Tibial artery (tissue), 4 donors: ENCODE results near the gene SEPTIN12.

ENCODE experiments used
- DNase-seq, 2 donors: peaks; one replicate each; pipeline ENCODE4 v3.0.0-alpha.2; 2019
- H3K27ac ChIP-seq, 2 donors: fragments of 200-600 bp; sonication (generic) in 1 of 2; 1 replicate in 1 of 2; 2 replicates in 1 of 2; pipeline ENCODE4 v1.5.1; 2018 to 2019; ENCODE audit warnings: mild to moderate bottlenecking in 1 of 2
- H3K27me3 ChIP-seq, 2 donors: fragments of 200-600 bp; sonication (generic) in 1 of 2; one replicate each; pipeline versions ENCODE4 v1.5.1 to v1.6.0; 2016 to 2019
- H3K36me3 ChIP-seq, 3 donors: fragments of 200-600 bp; sonication (generic) in 2 of 3; one replicate each; pipeline ENCODE4 v1.5.1; 2016 to 2019; ENCODE audit warnings: mild to moderate bottlenecking in 2 of 3
- H3K4me1 ChIP-seq, 4 donors: fragments of 200-600 bp; sonication (generic) in 2 of 4; 1 replicate in 3 of 4; 2 replicates in 1 of 4; pipeline ENCODE4 v1.5.1; 2016 to 2019
- H3K4me3 ChIP-seq, 2 donors: fragments of 200-600 bp; sonication (generic) in 1 of 2; 1 replicate in 1 of 2; 2 replicates in 1 of 2; pipeline ENCODE4 v1.5.1; 2018 to 2019; ENCODE audit warnings: mild to moderate bottlenecking in 2 of 2
- H3K9me3 ChIP-seq, 3 donors: fragments of 200-600 bp; sonication (generic) in 1 of 3; one replicate each; pipeline ENCODE4 v1.5.1; 2016 to 2019
- CTCF ChIP-seq, 2 experiments: fragments of 200-600 bp in 1 of 2; fragments of 450-650 bp in 1 of 2; IDR thresholded peaks; one replicate each; pipeline ENCODE4 v1.5.1; 2017 to 2019; ENCODE audit warnings: antibody characterized with exemption in 2 of 2, mild to moderate bottlenecking in 1 of 2, moderate library complexity in 1 of 2
- intact Hi-C: fragments of 100-400 bp; cut with DNase I; formaldehyde crosslinking; loops from one replicate; pipeline ENCODE4 v1.15.0; 2023; ENCODE audit warnings: low total_unique reads

SEPTIN12 gene

DNA sequence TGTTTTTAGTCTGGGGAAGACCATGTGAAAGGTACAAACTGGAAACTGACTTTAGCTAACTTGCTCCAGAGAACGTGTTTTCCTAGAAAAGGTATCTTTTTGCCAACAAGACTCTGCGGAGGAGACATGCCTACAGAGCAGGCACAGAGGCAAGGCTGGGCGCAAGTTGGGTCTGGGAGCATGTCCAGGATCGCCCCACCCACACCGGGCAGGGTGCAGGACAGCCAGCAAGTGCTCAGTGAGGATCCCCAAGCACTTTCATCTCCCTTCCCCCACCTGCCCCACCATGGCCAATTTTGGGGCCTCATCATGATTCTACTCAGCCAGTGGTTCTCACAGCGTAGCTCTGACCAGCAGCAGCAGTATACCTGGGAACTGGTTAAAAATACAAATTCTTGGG lies 32.5 kb upstream of the SEPTIN12 start:
- no peaks in the 10 kb centered on the region for H3K4me1 ChIP-seq
- no peak for TF ChIP-seq CTCF (IDR thresholded peaks at IDR 0.05)
- H3K9me3 ChIP-seq: no peaks in the 10 kb centered on the region
- H3K27ac ChIP-seq: no peak overlapping the region
- H3K4me3 ChIP-seq: no peak overlapping the region
- no peak for DNase-seq
- H3K36me3 ChIP-seq: peaks cover 71 to 100% (median 92%) of the 10 kb centered on the region in 3 donors
- no peaks in the 10 kb centered on the region for H3K27me3 ChIP-seq
- intact Hi-C loops: no loop called here

DNA sequence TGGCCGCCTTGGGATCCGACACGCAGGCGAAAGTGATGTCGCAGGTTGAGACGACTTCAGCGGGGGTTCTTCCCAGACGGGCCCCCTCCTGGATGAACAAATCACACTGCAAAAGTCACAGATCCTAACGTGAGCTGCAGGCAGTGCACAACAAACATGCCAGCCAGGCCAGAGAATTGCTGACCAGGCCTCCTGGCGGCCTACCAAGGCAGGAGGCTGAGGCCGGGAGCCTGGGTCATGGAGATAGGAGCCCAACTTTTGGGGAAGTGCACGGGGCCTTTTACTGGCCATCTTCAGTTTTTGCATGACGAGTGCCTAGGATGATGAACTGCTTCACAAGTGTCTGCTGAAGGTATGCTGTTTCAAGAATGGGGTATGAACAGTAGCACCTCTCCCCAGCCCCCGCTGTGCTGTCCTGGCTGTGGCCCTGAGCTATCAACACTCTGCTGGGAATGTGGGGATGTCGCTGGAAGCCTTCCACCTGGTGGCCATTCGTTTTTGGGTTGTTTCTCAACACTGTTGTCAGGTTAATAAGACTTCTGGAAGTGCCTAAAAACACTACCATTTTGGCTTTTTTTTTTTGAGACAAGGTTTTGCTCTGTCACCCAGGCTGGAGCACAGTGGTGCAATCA lies 26.5 kb upstream of the SEPTIN12 start:
- Histone ChIP-seq H3K4me3 (no peak overlapping the region), H3K4me1 (no peaks in the 10 kb centered on the region), H3K36me3 (peaks cover 60 to 100% (median 93%) of the 10 kb centered on the region in 3 donors), H3K27me3 (no peaks in the 10 kb centered on the region), H3K9me3 (no peaks in the 10 kb centered on the region), H3K27ac (no peak overlapping the region)
- no peak for TF ChIP-seq CTCF (IDR thresholded peaks at IDR 0.05)
- intact Hi-C loops: no loop called here
- DNase-seq: no peak

DNA sequence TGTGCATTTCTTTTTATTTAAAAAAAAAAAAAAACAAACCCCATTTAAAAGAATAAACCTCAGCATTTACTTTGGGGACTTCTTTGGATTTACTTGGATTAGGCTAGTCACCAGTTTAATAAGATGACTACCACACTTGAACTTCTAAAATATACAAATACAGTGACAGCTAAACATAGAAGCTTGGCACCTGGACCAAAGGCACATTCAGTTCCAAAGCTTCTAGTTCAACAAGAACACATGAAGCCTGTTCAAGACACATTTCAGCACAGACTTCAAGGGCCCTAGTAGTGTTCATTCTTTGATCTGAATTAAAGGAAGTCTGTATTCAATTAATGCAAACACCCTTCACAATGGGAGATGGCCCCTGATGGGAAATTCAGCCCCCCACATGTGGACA lies 25.9 kb upstream of the SEPTIN12 start:
- Histone ChIP-seq H3K27me3 (no peaks in the 10 kb centered on the region), H3K4me1 (no peaks in the 10 kb centered on the region), H3K27ac (no peak overlapping the region), H3K36me3 (peaks cover 63 to 100% (median 93%) of the 10 kb centered on the region in 3 donors), H3K4me3 (no peak overlapping the region), H3K9me3 (no peaks in the 10 kb centered on the region)
- TF ChIP-seq CTCF (IDR thresholded peaks at IDR 0.05): no peak
- intact Hi-C loops: no loop called here
- DNase-seq: no peak

DNA sequence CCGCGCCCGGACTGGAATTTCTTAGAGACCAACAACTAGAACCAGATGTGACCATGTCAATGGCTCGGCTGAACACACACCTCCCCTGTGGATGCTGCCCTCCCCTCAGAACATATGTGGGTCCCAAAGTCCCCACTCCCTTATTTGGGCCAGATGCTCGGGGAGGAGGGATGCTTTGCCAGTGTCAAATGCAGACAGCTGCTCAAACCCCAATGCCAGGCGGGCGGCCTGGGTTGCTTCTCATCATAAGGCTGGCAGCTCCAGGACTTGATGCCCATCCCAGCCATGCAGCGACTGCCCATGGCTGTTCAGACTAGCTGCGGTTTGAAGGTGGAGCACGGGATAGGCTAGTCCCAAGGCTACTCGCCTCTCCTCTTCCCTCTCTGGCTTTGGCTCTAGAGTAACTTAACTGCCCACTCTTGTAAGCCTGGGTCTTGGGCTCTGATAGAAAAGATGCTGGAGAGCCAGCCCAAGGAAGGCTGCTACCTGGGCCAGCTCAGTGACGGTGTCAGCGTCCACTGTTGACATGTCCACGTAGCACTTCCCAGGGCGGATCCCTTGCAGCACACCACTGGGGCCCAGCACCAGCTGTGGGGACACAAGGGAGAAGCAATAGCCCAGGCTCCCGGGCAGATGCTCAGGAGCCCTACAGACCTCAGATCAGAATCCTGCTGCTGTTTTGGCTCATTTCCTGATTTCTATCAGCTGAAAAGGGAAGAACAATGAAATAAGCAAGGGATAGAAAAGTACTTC lies 25.3 kb upstream of the SEPTIN12 start:
- Histone ChIP-seq H3K4me3 (no peak overlapping the region), H3K36me3 (peaks cover 68 to 100% (median 93%) of the 10 kb centered on the region in 3 donors), H3K27me3 (no peaks in the 10 kb centered on the region), H3K4me1 (no peaks in the 10 kb centered on the region), H3K27ac (no peak overlapping the region), H3K9me3 (no peaks in the 10 kb centered on the region)
- TF ChIP-seq CTCF (IDR thresholded peaks at IDR 0.05): no peak
- intact Hi-C loops: no loop called here
- DNase-seq: no peak

- Histone ChIP-seq H3K4me1 (no peaks in the 10 kb centered on the region), H3K27me3 (no peaks in the 10 kb centered on the region), H3K27ac (no peak overlapping the region), H3K9me3 (no peaks in the 10 kb centered on the region), H3K36me3 (peaks cover 65 to 99% (median 86%) of the 10 kb centered on the region in 3 donors), H3K4me3 (no peak overlapping the region)
- no peak for TF ChIP-seq CTCF (IDR thresholded peaks at IDR 0.05)
- intact Hi-C loops: no loop called here
- no peak for DNase-seq
Measured at GRCh38 chr16:4811773-4812172, 23.6 kb upstream of the SEPTIN12 start.
